Muscle layer of colon (tissue), 2 donors: ENCODE data around the gene PIGA.
A peak's percentile ranks its signal among the peaks of the same experiment; 100 is the strongest.

Experiments
- H3K27ac ChIP-seq: one replicate; pipeline ENCODE4 v1.7.0; 2013; ENCODE audit warnings: low read depth, mild to moderate bottlenecking, low read length, moderate library complexity
- H3K27me3 ChIP-seq, 2 donors: one replicate each; pipeline ENCODE4 v1.7.0; 2013; ENCODE audit warnings: low read length in 2 of 2, mild to moderate bottlenecking in 2 of 2; ENCODE audit not compliant: insufficient read depth in 2 of 2, control insufficient read depth in 1 of 2
- H3K36me3 ChIP-seq: one replicate; pipeline ENCODE4 v1.7.0; 2013; ENCODE audit warnings: mild to moderate bottlenecking, low read length; ENCODE audit not compliant: insufficient read depth
- H3K4me1 ChIP-seq: one replicate; pipeline ENCODE4 v1.7.0; 2013; ENCODE audit warnings: mild to moderate bottlenecking, low read length; ENCODE audit not compliant: insufficient read depth
- H3K4me3 ChIP-seq, 2 donors: one replicate each; pipeline ENCODE4 v1.7.0; 2013; ENCODE audit warnings: low read length in 2 of 2, low read depth in 1 of 2, mild to moderate bottlenecking in 1 of 2, moderate library complexity in 1 of 2
- H3K9ac ChIP-seq: one replicate; pipeline ENCODE4 v1.7.0; 2013; ENCODE audit warnings: low read length
- H3K9me3 ChIP-seq: one replicate; pipeline ENCODE4 v1.7.0; 2013; ENCODE audit warnings: mild to moderate bottlenecking, low read length
- donor health status: abdominal sarcoma.
- donor health status: Adenocarcinoma of cecum.

Gene PIGA

DNA sequence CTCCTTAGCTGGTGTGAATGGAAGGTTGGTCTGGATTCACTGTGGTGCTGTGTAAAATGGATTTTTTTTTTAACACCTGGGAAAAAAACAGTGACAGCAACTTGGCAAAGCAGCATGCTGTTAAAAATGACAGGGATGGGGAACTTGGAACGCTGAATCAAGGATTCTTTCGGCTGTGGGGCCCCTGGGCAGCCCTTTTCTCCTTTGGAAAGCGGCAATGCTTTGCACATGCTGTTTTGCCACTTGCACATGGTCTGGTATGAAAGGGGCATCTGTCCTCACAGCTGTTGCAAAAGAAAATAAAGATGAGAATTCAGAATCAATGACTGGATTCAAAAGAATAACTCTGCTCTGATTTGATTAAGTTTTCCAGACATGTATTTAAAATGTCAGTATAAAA is 10.7 kb upstream of the PIGA start:
- Histone ChIP-seq H3K27me3 (no peaks in the 10 kb centered on the region), H3K4me1 (no peaks in the 10 kb centered on the region)

DNA sequence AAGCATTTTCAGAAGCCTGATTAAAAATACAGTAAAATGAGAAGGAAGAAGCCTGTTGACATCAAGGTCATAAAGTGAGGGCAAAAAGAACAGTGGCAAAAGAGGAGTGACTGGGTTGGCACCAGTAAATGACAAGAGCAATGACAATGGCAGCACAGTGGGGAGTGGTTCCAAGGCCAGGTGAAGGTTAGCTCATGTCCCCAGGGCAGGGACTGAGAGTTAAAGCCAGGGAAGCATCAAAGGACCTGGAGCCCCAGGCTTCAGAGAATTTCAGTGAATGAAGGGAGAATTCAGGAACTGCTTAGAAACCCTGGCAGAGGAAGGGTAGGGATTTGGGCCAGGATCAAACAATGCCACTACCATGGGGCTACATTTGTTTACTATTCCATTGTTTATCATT is 8.8 kb upstream of the PIGA start:
- Histone ChIP-seq H3K27ac (no peak overlapping the region), H3K9ac (no peak overlapping the region), H3K36me3 (no peaks in the 10 kb centered on the region), H3K27me3 (no peaks in the 10 kb centered on the region), H3K4me3 (no peak overlapping the region), H3K9me3 (no peaks in the 10 kb centered on the region), H3K4me1 (no peaks in the 10 kb centered on the region)

More for the DNA sequence above, 10.7 kb upstream of the PIGA start:
- Histone ChIP-seq H3K9ac (no peak overlapping the region), H3K4me3 (no peak overlapping the region), H3K27ac (no peak overlapping the region), H3K36me3 (no peaks in the 10 kb centered on the region), H3K9me3 (no peaks in the 10 kb centered on the region)

DNA sequence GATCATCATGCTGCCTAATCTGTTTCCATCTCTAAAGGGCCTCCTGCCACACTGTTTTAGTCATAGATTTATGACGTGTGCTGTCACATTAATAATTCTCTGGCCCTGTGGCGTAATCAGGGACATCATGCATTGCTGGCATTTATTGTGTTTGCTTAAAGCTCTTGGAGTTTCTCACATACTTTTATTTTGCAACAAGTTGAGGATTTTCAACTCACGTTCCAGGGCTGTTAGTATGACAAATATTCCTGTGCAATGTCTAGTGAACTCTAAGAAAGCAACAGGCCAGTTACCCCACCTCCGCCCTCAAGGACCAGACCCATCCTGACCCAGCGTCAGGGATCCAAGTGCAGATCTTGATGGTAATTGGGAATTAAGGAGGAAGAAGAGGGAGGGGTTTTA is 7.8 kb upstream of the PIGA start:
- H3K4me3 ChIP-seq = no peak overlapping the region
- no peak overlapping the region for H3K9ac ChIP-seq
- no peaks in the 10 kb centered on the region for H3K36me3 ChIP-seq
- no peaks in the 10 kb centered on the region for H3K4me1 ChIP-seq
- H3K9me3 ChIP-seq = no peaks in the 10 kb centered on the region
- no peak overlapping the region for H3K27ac ChIP-seq
- H3K27me3 ChIP-seq = peaks cover 0 to 2% of the 10 kb centered on the region in 2 donors

DNA sequence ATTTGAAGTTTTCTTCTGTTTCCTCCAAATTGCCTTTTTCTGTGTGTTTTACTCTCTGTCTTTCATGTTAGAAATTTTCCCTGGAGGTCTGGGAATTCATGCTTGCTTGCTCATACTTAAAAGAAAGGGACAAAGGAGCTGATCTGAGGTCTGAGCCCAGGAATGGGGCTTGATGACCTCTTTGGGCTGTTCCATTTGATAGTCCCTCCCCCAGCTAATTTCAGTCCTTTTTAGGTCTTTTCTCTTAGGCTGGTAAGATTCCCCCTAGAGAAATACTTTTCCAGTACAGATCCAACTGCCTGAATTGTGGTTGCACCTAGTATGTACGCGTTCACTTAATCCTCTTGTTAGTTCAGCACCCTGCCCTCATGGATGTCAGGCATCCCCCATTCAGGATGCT is 5.5 kb upstream of the PIGA start:
- Histone ChIP-seq H3K27ac (no peak overlapping the region), H3K9me3 (no peaks in the 10 kb centered on the region), H3K36me3 (no peaks in the 10 kb centered on the region), H3K9ac (no peak overlapping the region), H3K4me3 (no peak overlapping the region), H3K4me1 (no peaks in the 10 kb centered on the region), H3K27me3 (peaks cover 0 to 4% of the 10 kb centered on the region in 2 donors)

DNA sequence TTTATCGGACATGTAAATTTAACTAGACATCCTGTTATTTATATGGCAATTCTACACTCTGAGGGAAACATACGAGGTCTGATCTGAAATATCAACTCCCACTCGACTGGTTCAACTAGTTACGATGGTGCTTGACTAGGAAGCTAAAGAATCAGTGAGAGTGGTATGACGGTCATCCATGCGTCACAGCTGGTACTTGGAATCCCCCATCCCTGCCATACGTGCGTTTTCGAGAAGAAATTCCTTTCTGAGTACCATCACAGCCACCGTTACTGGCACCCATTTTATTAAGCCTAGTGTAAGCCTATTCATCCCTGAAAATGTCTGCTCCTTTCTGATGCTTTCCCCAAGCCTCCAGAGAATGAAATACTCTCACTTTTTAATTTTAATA is 695 bp upstream of the PIGA start:
- Histone ChIP-seq H3K9ac (no peak overlapping the region), H3K4me1 (no peaks in the 10 kb centered on the region), H3K36me3 (no peaks in the 10 kb centered on the region), H3K27me3 (peaks cover 4 to 6% of the 10 kb centered on the region in 2 donors), H3K4me3 (peak overlapping the region; percentile 30 to 42), H3K9me3 (no peaks in the 10 kb centered on the region), H3K27ac (no peak overlapping the region)

DNA sequence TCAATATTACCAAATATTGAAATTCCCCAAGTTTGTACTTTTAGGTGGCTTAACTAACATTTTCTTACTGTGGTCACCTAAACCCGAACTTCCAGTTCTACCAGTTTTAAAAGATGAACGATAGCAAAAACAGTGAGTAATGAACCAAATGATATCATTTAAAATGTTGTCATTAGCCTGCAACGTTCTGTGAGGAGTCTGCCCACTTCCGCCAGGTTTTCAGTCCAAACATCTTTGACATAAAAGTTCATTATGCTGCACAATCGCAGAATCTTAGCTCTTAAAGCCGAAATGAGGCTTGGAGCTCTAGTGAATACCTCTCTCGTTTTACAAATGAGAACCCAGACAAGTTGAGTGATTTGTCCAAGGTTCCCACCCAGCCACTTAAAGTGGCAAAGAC is 762 bp downstream of the PIGA start:
- Histone ChIP-seq H3K27ac (no peak overlapping the region), H3K36me3 (no peaks in the 10 kb centered on the region), H3K9ac (peak overlapping the region; percentile 35), H3K9me3 (no peaks in the 10 kb centered on the region), H3K27me3 (peaks cover 4 to 6% of the 10 kb centered on the region in 2 donors), H3K4me1 (no peaks in the 10 kb centered on the region), H3K4me3 (peak overlapping the region; percentile 50 to 57)

DNA sequence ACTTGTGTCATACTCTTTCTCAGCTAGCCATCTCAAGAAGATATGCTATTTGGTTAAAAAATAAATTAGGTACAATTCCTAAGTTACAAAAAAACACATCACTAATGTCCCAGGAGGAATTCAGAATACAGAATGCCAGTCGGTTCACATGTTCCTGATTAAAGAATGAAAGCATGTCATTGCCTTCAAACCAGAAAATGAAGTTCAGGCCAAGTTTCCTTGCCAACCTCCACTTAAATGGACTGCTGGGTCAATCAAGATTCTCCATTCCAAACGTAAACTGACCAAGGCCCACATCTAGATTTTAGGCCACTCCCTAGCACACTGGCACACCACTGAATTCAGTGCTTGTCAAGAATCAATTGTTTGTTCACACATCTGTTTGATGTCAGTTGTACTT is 6.5 kb downstream of the PIGA start:
- Histone ChIP-seq H3K4me3 (no peak overlapping the region), H3K27me3 (no peaks in the 10 kb centered on the region), H3K9me3 (no peaks in the 10 kb centered on the region), H3K27ac (no peak overlapping the region), H3K9ac (no peak overlapping the region), H3K4me1 (no peaks in the 10 kb centered on the region), H3K36me3 (peaks cover 8% of the 10 kb centered on the region)

DNA sequence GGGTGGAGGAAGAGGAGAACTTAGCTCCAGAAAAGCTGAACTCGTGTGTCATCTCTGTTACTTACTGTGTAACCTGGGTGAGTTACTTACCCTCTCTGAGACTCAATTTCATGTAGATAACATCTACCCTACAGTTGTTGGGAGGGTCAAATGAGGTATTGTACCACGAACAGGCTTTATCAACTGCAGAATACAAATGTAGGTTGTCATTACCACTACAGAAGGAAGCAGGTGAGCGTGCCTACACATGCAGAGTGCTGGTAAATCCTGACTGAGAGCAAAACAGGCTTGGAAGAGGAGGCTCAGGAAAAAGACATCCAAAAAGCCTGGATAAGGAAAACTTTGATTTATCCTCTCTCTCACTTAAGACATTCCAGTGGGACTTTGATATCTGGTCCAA is 7.2 kb downstream of the PIGA start:
- H3K27me3 ChIP-seq = no peaks in the 10 kb centered on the region
- no peak overlapping the region for H3K27ac ChIP-seq
- no peaks in the 10 kb centered on the region for H3K9me3 ChIP-seq
- H3K4me3 ChIP-seq = no peak overlapping the region
- H3K9ac ChIP-seq = no peak overlapping the region
- H3K4me1 ChIP-seq = no peaks in the 10 kb centered on the region
- peaks cover 9% of the 10 kb centered on the region for H3K36me3 ChIP-seq

DNA sequence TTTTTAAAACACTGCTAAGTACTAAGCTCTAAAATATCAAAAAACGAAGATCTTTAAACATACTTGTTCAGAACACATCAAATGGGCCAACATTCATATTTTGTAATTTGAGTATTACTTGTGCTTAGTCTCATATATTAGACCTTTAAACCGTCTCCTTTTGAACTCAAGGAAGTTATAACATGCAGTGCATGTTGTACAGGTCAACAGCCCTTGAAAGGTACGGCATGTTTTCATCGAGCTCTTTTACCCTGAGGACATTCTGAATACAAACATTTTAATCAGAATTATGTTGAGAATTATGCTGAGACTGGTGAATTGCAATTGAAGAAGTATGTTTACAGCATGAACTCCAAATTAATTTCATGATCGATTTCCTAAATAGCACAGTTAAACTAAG is 12.9 kb downstream of the PIGA start:
- H3K9me3 ChIP-seq = no peaks in the 10 kb centered on the region
- H3K36me3 ChIP-seq = peaks cover 9% of the 10 kb centered on the region
- H3K4me1 ChIP-seq = no peaks in the 10 kb centered on the region
- no peak overlapping the region for H3K9ac ChIP-seq
- no peak overlapping the region for H3K27ac ChIP-seq
- H3K27me3 ChIP-seq = no peaks in the 10 kb centered on the region
- H3K4me3 ChIP-seq = no peak overlapping the region

DNA sequence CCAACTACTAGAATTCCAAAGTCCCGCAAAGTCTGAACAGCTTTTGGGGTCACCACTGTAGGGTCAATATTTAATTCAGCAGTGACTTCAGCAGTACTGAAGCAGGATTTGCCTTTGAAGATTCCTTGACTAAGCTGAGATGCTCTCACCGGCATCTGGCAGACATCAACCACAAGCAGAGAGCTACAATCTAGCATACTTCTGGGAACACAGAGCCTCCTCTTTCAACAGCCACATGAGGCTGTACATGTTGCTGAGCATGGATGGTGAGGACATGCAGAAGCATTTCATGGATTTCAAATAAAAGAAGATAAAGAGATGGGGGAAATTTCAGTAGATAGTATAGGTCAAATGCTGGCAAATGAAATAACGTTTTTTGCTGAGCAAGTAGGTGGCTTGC is 13.3 kb downstream of the PIGA start:
- no peaks in the 10 kb centered on the region for H3K9me3 ChIP-seq
- H3K27me3 ChIP-seq = no peaks in the 10 kb centered on the region
- no peaks in the 10 kb centered on the region for H3K4me1 ChIP-seq
- no peak overlapping the region for H3K27ac ChIP-seq
- H3K4me3 ChIP-seq = no peak overlapping the region
- H3K36me3 ChIP-seq = peaks cover 9% of the 10 kb centered on the region
- no peak overlapping the region for H3K9ac ChIP-seq

DNA sequence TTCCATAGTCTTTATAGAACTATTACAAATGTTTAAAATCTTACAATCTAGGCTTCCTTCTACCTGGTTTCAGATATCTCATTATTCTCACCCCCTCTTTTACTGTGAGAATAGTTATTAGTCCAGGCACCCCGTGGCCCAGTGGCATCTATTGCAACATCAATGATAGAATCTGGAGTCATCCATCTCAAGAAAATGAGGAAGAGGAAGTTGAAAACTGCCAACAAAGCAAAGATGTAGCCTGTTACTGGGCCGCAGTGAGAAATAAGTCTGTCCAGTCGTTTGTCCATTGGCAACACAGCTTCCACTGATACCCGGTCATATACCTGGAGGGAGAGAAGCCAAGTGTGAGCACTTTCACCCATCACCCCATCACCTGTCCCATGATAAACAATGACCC is 13.9 kb downstream of the PIGA start:
- no peak overlapping the region for H3K27ac ChIP-seq
- no peak overlapping the region for H3K4me3 ChIP-seq
- H3K4me1 ChIP-seq = no peaks in the 10 kb centered on the region
- H3K36me3 ChIP-seq = peaks cover 9% of the 10 kb centered on the region
- no peaks in the 10 kb centered on the region for H3K27me3 ChIP-seq
- no peaks in the 10 kb centered on the region for H3K9me3 ChIP-seq
- no peak overlapping the region for H3K9ac ChIP-seq

DNA sequence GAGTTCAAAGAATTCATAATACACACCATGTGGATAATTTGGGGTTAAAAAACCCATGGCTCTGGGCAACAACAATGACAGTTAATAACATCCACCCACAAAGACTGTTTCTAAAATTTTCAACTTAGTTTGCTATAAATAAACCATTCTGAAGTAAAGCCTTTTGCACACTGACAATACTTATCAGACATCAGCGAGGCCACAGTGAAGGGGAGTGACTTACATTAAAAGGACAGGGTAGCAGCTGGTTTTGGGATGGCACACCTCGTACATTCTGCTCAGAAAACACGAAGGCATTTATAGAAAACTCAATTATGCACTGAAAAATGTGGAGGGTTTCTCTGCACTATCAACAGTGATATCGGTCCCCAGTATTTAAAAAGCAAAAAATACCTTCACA is 15.0 kb downstream of the PIGA start:
- no peaks in the 10 kb centered on the region for H3K9me3 ChIP-seq
- H3K36me3 ChIP-seq = peaks cover 9% of the 10 kb centered on the region
- H3K27me3 ChIP-seq = no peaks in the 10 kb centered on the region
- H3K27ac ChIP-seq = no peak overlapping the region
- H3K4me1 ChIP-seq = no peaks in the 10 kb centered on the region
- H3K9ac ChIP-seq = no peak overlapping the region
- no peak overlapping the region for H3K4me3 ChIP-seq
